Measurements from ENCODE around the gene IGF2BP2. TPM values are rescaled to one million over a fixed set of nuclear protein-coding genes. Genes with fewer than 3 reads are reported as not detected.
A peak's percentile ranks its signal among the peaks of the same experiment; 100 is the strongest.

IGF2BP2 gene
- total and polyA plus RNA-seq, 5 donors from 2014 or later = 3.6 TPM; not detected in 4

GRCh38 chr3:185717121-185717520 is 107.7 kb downstream of the IGF2BP2 start:
- Mint-ChIP-seq H3K4me3 (no peak overlapping the region), H3K27ac (peak overlapping the region in 1 of 3 donors; percentile 7), H3K36me3 (no peaks in the 10 kb centered on the region), H3K4me1 (no peaks in the 10 kb centered on the region), H3K9me3 (peaks cover 0 to 2% (median 0%) of the 10 kb centered on the region in 7 donors), H3K27me3 (no peaks in the 10 kb centered on the region)
- ATAC-seq (ENCODE audit: low read depth in 2 of 2) (no peak), DNase-seq (no peak)
- Histone ChIP-seq H3K36me3 (ENCODE audit: control insufficient read depth, insufficient read depth, low read length) (no peaks in the 10 kb centered on the region), H3K27ac (ENCODE audit: insufficient read depth, low read length, poor library complexity, severe bottlenecking) (no peak overlapping the region), H3K4me3 (ENCODE audit: low read depth, low read length) (no peak overlapping the region), H3K27me3 (ENCODE audit: control insufficient read depth, insufficient read depth, low read length) (no peaks in the 10 kb centered on the region), H3K4me1 (ENCODE audit: control insufficient read depth, insufficient read depth, low read length, poor library complexity, severe bottlenecking) (no peaks in the 10 kb centered on the region), H3K9me3 (ENCODE audit: control insufficient read depth in 2 of 2, low read length in 2 of 2) (no peaks in the 10 kb centered on the region)

GRCh38 chr3:185716436-185717108 is 108.3 kb downstream of the IGF2BP2 start:
- no peak for ATAC-seq (ENCODE audit: low read depth in 2 of 2)
- Histone ChIP-seq H3K4me1 (ENCODE audit: control insufficient read depth, insufficient read depth, low read length, poor library complexity, severe bottlenecking) (no peaks in the 10 kb centered on the region), H3K36me3 (ENCODE audit: control insufficient read depth, insufficient read depth, low read length) (no peaks in the 10 kb centered on the region), H3K4me3 (ENCODE audit: low read depth, low read length) (no peak overlapping the region), H3K9me3 (ENCODE audit: control insufficient read depth in 2 of 2, low read length in 2 of 2) (no peaks in the 10 kb centered on the region), H3K27ac (ENCODE audit: insufficient read depth, low read length, poor library complexity, severe bottlenecking) (no peak overlapping the region), H3K27me3 (ENCODE audit: control insufficient read depth, insufficient read depth, low read length) (no peaks in the 10 kb centered on the region)
- Mint-ChIP-seq H3K36me3 (no peaks in the 10 kb centered on the region), H3K4me3 (no peak overlapping the region), H3K27me3 (no peaks in the 10 kb centered on the region), H3K27ac (no peak overlapping the region), H3K4me1 (no peaks in the 10 kb centered on the region), H3K9me3 (peaks cover 0 to 2% (median 0%) of the 10 kb centered on the region in 7 donors)
- no peak for DNase-seq

GRCh38 chr3:185715091-185715490 is 109.8 kb downstream of the IGF2BP2 start:
- DNase-seq (no peak), ATAC-seq (ENCODE audit: low read depth in 2 of 2) (no peak)
- Histone ChIP-seq H3K9me3 (ENCODE audit: control insufficient read depth in 2 of 2, low read length in 2 of 2) (no peaks in the 10 kb centered on the region), H3K4me3 (ENCODE audit: low read depth, low read length) (no peak overlapping the region), H3K27me3 (ENCODE audit: control insufficient read depth, insufficient read depth, low read length) (no peaks in the 10 kb centered on the region), H3K4me1 (ENCODE audit: control insufficient read depth, insufficient read depth, low read length, poor library complexity, severe bottlenecking) (no peaks in the 10 kb centered on the region), H3K36me3 (ENCODE audit: control insufficient read depth, insufficient read depth, low read length) (no peaks in the 10 kb centered on the region), H3K27ac (ENCODE audit: insufficient read depth, low read length, poor library complexity, severe bottlenecking) (no peak overlapping the region)
- Mint-ChIP-seq H3K36me3 (no peaks in the 10 kb centered on the region), H3K4me1 (no peaks in the 10 kb centered on the region), H3K27me3 (no peaks in the 10 kb centered on the region), H3K27ac (no peak overlapping the region), H3K9me3 (peaks cover 0 to 2% (median 0%) of the 10 kb centered on the region in 7 donors), H3K4me3 (no peak overlapping the region)

- Histone ChIP-seq H3K27me3 (ENCODE audit: control insufficient read depth, insufficient read depth, low read length) (no peaks in the 10 kb centered on the region), H3K9me3 (ENCODE audit: control insufficient read depth in 2 of 2, low read length in 2 of 2) (no peaks in the 10 kb centered on the region), H3K36me3 (ENCODE audit: control insufficient read depth, insufficient read depth, low read length) (no peaks in the 10 kb centered on the region), H3K4me3 (ENCODE audit: low read depth, low read length) (no peak overlapping the region), H3K27ac (ENCODE audit: insufficient read depth, low read length, poor library complexity, severe bottlenecking) (no peak overlapping the region), H3K4me1 (ENCODE audit: control insufficient read depth, insufficient read depth, low read length, poor library complexity, severe bottlenecking) (no peaks in the 10 kb centered on the region)
- no peak for ATAC-seq (ENCODE audit: low read depth in 2 of 2)
- Mint-ChIP-seq H3K4me1 (no peaks in the 10 kb centered on the region), H3K9me3 (peaks cover 0 to 2% (median 0%) of the 10 kb centered on the region in 7 donors), H3K4me3 (no peak overlapping the region), H3K27ac (no peak overlapping the region), H3K27me3 (no peaks in the 10 kb centered on the region), H3K36me3 (no peaks in the 10 kb centered on the region)
- DNase-seq = no peak
Observed at GRCh38 chr3:185714085-185714484, 110.8 kb downstream of the IGF2BP2 start.

- H3K27ac Mint-ChIP-seq = no peak overlapping the region
- Histone ChIP-seq H3K9me3 (ENCODE audit: control insufficient read depth in 2 of 2, low read length in 2 of 2) (no peaks in the 10 kb centered on the region), H3K4me3 (ENCODE audit: low read depth, low read length) (no peak overlapping the region), H3K27ac (ENCODE audit: insufficient read depth, low read length, poor library complexity, severe bottlenecking) (no peak overlapping the region), H3K36me3 (ENCODE audit: control insufficient read depth, insufficient read depth, low read length) (no peaks in the 10 kb centered on the region), H3K27me3 (ENCODE audit: control insufficient read depth, insufficient read depth, low read length) (no peaks in the 10 kb centered on the region), H3K4me1 (ENCODE audit: control insufficient read depth, insufficient read depth, low read length, poor library complexity, severe bottlenecking) (no peaks in the 10 kb centered on the region)
- H3K9me3 Mint-ChIP-seq = peaks cover 0 to 2% (median 0%) of the 10 kb centered on the region in 7 donors
- DNase-seq (no peak), ATAC-seq (ENCODE audit: low read depth in 2 of 2) (no peak)
- no peaks in the 10 kb centered on the region for H3K4me1 Mint-ChIP-seq
- no peaks in the 10 kb centered on the region for H3K27me3 Mint-ChIP-seq
- no peak overlapping the region for H3K4me3 Mint-ChIP-seq
- no peaks in the 10 kb centered on the region for H3K36me3 Mint-ChIP-seq
Observed at GRCh38 chr3:185713015-185713414, 111.8 kb downstream of the IGF2BP2 start.

- Histone ChIP-seq H3K4me3 (ENCODE audit: low read depth, low read length) (no peak overlapping the region), H3K27me3 (ENCODE audit: control insufficient read depth, insufficient read depth, low read length) (no peaks in the 10 kb centered on the region), H3K36me3 (ENCODE audit: control insufficient read depth, insufficient read depth, low read length) (no peaks in the 10 kb centered on the region), H3K27ac (ENCODE audit: insufficient read depth, low read length, poor library complexity, severe bottlenecking) (no peak overlapping the region), H3K9me3 (ENCODE audit: control insufficient read depth in 2 of 2, low read length in 2 of 2) (no peaks in the 10 kb centered on the region), H3K4me1 (ENCODE audit: control insufficient read depth, insufficient read depth, low read length, poor library complexity, severe bottlenecking) (no peaks in the 10 kb centered on the region)
- DNase-seq (no peak), ATAC-seq (ENCODE audit: low read depth in 2 of 2) (no peak)
- no peak overlapping the region for H3K4me3 Mint-ChIP-seq
- H3K9me3 Mint-ChIP-seq = peaks cover 0 to 2% (median 0%) of the 10 kb centered on the region in 7 donors
- H3K27me3 Mint-ChIP-seq = peaks cover 3% of the 10 kb centered on the region
- no peaks in the 10 kb centered on the region for H3K4me1 Mint-ChIP-seq
- H3K36me3 Mint-ChIP-seq = no peaks in the 10 kb centered on the region
- H3K27ac Mint-ChIP-seq = no peak overlapping the region
Observed at GRCh38 chr3:185712337-185712736, 112.5 kb downstream of the IGF2BP2 start.

GRCh38 chr3:185711255-185711870 is 113.5 kb downstream of the IGF2BP2 start:
- no peak overlapping the region for H3K4me3 Mint-ChIP-seq
- Histone ChIP-seq H3K4me3 (ENCODE audit: low read depth, low read length) (no peak overlapping the region), H3K9me3 (ENCODE audit: control insufficient read depth in 2 of 2, low read length in 2 of 2) (no peaks in the 10 kb centered on the region), H3K27me3 (ENCODE audit: control insufficient read depth, insufficient read depth, low read length) (no peaks in the 10 kb centered on the region), H3K27ac (ENCODE audit: insufficient read depth, low read length, poor library complexity, severe bottlenecking) (no peak overlapping the region), H3K36me3 (ENCODE audit: control insufficient read depth, insufficient read depth, low read length) (no peaks in the 10 kb centered on the region), H3K4me1 (ENCODE audit: control insufficient read depth, insufficient read depth, low read length, poor library complexity, severe bottlenecking) (no peaks in the 10 kb centered on the region)
- H3K36me3 Mint-ChIP-seq = no peaks in the 10 kb centered on the region
- H3K4me1 Mint-ChIP-seq = no peaks in the 10 kb centered on the region
- H3K27me3 Mint-ChIP-seq = peaks cover 8% of the 10 kb centered on the region
- peaks cover 0 to 2% (median 0%) of the 10 kb centered on the region in 7 donors for H3K9me3 Mint-ChIP-seq
- no peak for ATAC-seq (ENCODE audit: low read depth in 2 of 2)
- no peak overlapping the region for H3K27ac Mint-ChIP-seq
- no peak for DNase-seq
